OCI-LY1 (cell line): ENCODE measurements around the gene SHROOM4.

Experiments used
- CTCF ChIP-seq: fragments of 200-600 bp; sonication (generic), shearing (Covaris generic); IDR thresholded peaks from 2 replicates; pipeline ENCODE4 v1.5.1; 2017; ENCODE audit warnings: mild to moderate bottlenecking, antibody characterized with exemption, low read length, moderate library complexity, mixed read lengths
- EZH2 ChIP-seq: fragments of 200-600 bp; sonication (generic), shearing (Covaris generic); IDR thresholded peaks from 2 replicates; pipeline ENCODE4 v1.8.0; 2017; ENCODE audit warnings: borderline replicate concordance, mixed run types, mild to moderate bottlenecking, antibody characterized with exemption, low read length, moderate library complexity, mixed read lengths

GRCh38 chrX:50644496-50644895 lies 169.5 kb downstream of the SHROOM4 start:
- no peak for TF ChIP-seq CTCF
- no peak for TF ChIP-seq EZH2
